ENCODE data around the gene DRD4.

GRCh38 chr11:603154-603553 lies 33.9 kb upstream of the DRD4 start:
- no peak for TF ChIP-seq EZH2 (IDR thresholded peaks at IDR 0.05)
- TF ChIP-seq CTCF (IDR thresholded peaks at IDR 0.05), result no peak
